ENCODE results near the gene NLRP9. TPM values are rescaled to one million over a fixed set of nuclear protein-coding genes. Genes with fewer than 3 reads are reported as not detected.

NLRP9 gene
- not detected in 2 replicates for total RNA-seq

DNA sequence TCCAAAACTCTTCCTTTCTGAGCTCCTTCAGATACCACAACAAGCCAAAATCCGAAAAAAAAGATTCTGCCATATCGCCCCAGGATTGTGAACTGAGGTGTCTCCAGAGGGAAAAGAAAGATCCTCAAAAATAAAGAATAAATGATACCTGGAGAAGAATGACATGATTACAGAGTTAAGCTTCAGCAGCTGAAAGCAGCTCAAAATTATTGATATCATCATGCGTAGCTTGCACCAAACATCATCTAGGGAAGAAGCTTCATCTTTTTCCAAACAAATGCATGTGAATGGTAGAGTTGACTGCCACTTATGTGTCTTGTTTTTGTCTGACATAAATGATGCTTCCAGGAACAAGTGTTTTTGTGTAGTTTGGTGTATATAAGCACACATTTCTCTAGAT lies at the start of gene NLRP9:
TSS of gene NLRP9 (minus strand) at position 101 of the 400 bp plus-strand sequence. CDS start at position 73, 28 bp downstream.

DNA sequence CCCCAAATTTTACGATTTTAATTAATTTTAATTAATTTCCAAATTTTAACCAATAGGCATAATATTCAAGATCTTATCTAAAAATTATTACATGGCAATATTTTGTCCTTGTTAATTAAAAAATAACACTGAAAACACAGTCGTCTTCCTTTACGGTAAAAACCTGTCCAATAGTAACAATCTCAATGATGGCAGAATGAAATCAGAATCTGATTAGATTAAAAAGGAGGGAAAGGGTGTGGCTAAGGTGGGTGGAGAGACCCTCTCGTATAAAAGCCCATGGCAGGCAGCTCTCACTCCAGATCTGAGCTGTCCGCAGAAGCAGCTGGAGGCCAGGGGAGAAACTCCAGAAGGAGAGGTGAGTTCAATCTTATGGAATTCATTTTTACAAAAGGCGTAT lies 30.6 kb upstream of the NLRP9 start, which contains the start of gene RFPL4AL1:
TSS of gene RFPL4AL1 (plus strand) at position 301 of the 400 bp plus-strand sequence. CDS start 2,687 bp downstream, outside the sequence.

DNA sequence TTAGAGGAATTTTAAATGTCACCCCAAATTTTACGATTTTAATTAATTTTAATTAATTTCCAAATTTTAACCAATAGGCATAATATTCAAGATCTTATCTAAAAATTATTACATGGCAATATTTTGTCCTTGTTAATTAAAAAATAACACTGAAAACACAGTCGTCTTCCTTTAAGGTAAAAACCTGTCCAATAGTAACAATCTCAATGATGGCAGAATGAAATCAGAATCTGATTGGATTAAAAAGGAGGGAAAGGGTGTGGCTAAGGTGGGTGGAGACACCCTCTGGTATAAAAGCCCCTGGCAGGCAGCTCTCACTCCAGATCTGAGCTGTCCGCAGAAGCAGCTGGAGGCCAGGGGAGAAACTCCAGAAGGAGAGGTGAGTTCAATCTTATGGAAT lies 20.6 kb upstream of the NLRP9 start, which contains the start of gene RFPL4A:
TSS of gene RFPL4A (plus strand) at position 301 of the 400 bp plus-strand sequence. CDS start 2,704 bp downstream, outside the sequence.

DNA sequence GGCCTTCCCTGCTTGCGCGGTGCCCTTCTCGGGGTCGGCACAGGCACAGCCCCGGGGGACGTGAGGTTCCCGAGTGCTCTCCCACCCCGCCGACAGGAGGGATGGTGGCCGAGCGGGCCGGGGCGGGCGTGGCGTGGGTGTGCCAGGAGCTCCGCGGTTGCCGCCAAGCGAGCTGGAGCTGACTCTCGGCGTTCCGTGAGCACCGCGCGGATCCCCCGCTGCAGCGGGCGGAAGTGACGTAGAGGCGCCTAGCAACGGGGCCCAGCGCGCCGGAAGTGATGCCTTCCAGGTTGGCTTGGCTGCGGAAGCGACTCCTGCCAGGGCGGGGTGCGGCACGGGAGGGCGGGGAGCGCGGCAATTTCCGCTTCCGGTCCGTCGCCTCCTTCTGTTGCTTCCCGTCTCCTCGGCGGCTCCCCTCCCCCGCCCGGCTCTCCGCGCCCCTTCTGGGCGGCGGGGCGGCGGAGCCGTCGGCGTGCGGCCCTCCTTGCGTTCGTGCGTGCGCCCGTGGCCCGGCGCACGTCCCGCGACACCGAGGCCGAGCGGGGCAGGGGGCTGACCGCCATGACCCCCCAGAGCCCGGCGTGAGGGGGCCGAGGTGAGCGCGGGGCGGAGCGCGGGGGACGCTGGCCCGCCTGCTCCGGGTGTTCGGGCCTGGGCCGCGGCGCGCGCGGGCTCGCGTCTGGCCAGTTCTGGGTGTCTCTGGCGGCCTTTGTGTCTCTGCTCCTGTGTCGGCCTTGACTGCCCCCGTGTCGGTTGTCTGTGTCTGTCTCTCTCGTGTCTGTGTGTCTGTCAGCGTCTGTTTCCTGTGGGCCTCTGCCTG lies 63.2 kb downstream of the NLRP9 start, which contains the start of gene EPN1:
TSS of gene EPN1 (plus strand) at position 386 of the 820 bp plus-strand sequence. CDS start 3,402 bp downstream, outside the sequence.

Other genes starting within 250 kb of the NLRP9 start
- gene SSC5D, start 250.0 kb downstream of the NLRP9 start, total RNA-seq, result 70.0 and 81.2 TPM in 2 replicates
- not detected in 2 replicates for gene SBK2, start 201.3 kb downstream of the NLRP9 start, total RNA-seq
- not detected in 2 replicates for gene SBK3, start 192.9 kb downstream of the NLRP9 start, total RNA-seq
- 6.3 and 6.6 TPM in 2 replicates for gene ZNF579, start 157.6 kb downstream of the NLRP9 start, total RNA-seq
- 4.9 and 7.0 TPM in 2 replicates for gene FIZ1, start 138.9 kb downstream of the NLRP9 start, total RNA-seq
- gene ZNF524, start 138.1 kb downstream of the NLRP9 start, total RNA-seq, result 17.9 and 21.6 TPM in 2 replicates
- 6.8 and 7.6 TPM in 2 replicates for gene ZNF865, start 132.8 kb downstream of the NLRP9 start, total RNA-seq
- gene ZNF784, start 113.8 kb downstream of the NLRP9 start, total RNA-seq, result 2.1 and 4.0 TPM in 2 replicates
- 16.3 and 17.3 TPM in 2 replicates for gene ZNF580, start 97.4 kb downstream of the NLRP9 start, total RNA-seq
- gene ZNF581, start 94.8 kb downstream of the NLRP9 start, total RNA-seq, result 37.1 and 44.1 TPM in 2 replicates
- gene CCDC106, start 90.2 kb downstream of the NLRP9 start, total RNA-seq, result 14.9 and 17.8 TPM in 2 replicates
- gene U2AF2, start 83.4 kb downstream of the NLRP9 start, total RNA-seq, result 86.1 and 111 TPM in 2 replicates
- 164 and 197 TPM in 2 replicates for gene EPN1, start 63.2 kb downstream of the NLRP9 start, total RNA-seq
- not detected in 2 replicates for gene RFPL4A, start 20.7 kb upstream of the NLRP9 start, total RNA-seq
- not detected in 2 replicates for gene RFPL4AL1, start 30.7 kb upstream of the NLRP9 start, total RNA-seq
- gene NLRP11, start 93.6 kb upstream of the NLRP9 start, total RNA-seq, result 0.06 TPM in 1 of 2 replicates, not detected in the other
- gene NLRP4, start 98.1 kb upstream of the NLRP9 start, total RNA-seq, result not detected in 2 replicates
- not detected in 2 replicates for gene NLRP13, start 193.9 kb upstream of the NLRP9 start, total RNA-seq
- gene NLRP8, start 209.4 kb upstream of the NLRP9 start, total RNA-seq, result not detected in 2 replicates
- gene NLRP5, start 248.4 kb upstream of the NLRP9 start, total RNA-seq, result not detected in 2 replicates